ENCODE measurements around the gene PARD3.

DNA sequence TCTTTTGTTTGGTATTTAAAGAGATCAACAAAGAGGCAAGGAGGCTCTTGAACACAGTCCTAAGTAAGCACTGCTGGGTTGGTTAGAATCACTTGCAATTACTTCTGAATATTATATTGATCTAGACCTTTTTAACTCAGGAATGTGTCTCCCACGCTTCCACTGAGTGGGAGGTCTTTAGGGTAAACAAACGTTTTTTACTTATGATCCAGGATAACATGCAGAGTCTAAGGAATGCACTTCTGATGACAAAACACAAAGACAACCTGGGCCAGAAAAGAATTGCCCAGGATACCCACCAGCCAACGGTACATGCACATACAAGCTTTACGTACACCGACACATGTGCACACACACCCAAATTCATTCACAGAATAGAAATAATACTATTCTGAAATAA, 626.9 kb downstream of the PARD3 start:
- TF ChIP-seq, protein P1, sequence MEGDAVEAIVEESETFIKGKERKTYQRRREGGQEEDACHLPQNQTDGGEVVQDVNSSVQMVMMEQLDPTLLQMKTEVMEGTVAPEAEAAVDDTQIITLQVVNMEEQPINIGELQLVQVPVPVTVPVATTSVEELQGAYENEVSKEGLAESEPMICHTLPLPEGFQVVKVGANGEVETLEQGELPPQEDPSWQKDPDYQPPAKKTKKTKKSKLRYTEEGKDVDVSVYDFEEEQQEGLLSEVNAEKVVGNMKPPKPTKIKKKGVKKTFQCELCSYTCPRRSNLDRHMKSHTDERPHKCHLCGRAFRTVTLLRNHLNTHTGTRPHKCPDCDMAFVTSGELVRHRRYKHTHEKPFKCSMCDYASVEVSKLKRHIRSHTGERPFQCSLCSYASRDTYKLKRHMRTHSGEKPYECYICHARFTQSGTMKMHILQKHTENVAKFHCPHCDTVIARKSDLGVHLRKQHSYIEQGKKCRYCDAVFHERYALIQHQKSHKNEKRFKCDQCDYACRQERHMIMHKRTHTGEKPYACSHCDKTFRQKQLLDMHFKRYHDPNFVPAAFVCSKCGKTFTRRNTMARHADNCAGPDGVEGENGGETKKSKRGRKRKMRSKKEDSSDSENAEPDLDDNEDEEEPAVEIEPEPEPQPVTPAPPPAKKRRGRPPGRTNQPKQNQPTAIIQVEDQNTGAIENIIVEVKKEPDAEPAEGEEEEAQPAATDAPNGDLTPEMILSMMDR (IDR thresholded peaks at IDR 0.05): no peak
- no peak for TF ChIP-seq POLR2A (IDR thresholded peaks at IDR 0.05)
